HFFc6 (cell line): ENCODE measurements around the gene NANS. TPM values are rescaled to one million over a fixed set of nuclear protein-coding genes. Genes with fewer than 3 reads are reported as not detected.

Source experiments
- DNase-seq: peaks from one replicate; pipeline ENCODE4 v3.0.0-alpha.2; 2018
- H3K27ac Mint-ChIP-seq: 2 replicates; pipeline ENCODE4 v1.8.0; 2020; ENCODE audit warnings: mild to moderate bottlenecking, mixed read lengths
- H3K27me3 Mint-ChIP-seq: 2 replicates; pipeline ENCODE4 v1.8.0; 2021; ENCODE audit warnings: mild to moderate bottlenecking, moderate library complexity, mixed read lengths; ENCODE audit not compliant: insufficient read depth
- H3K36me3 Mint-ChIP-seq: 2 replicates; pipeline ENCODE4 v1.8.0; 2021; ENCODE audit warnings: low read depth, mixed read lengths
- H3K4me1 Mint-ChIP-seq: 2 replicates; pipeline ENCODE4 v1.8.0; 2020; ENCODE audit warnings: low read depth, mixed read lengths
- H3K4me3 Mint-ChIP-seq: 2 replicates; pipeline ENCODE4 v1.8.0; 2020; ENCODE audit warnings: mild to moderate bottlenecking, moderate library complexity, mixed read lengths
- H3K9me3 Mint-ChIP-seq: 2 replicates; pipeline ENCODE4 v1.8.0; 2020; ENCODE audit warnings: mild to moderate bottlenecking, mixed read lengths
- CTCF ChIP-seq: fragments of 200-600 bp; sonication (generic); IDR thresholded peaks from 2 replicates; pipeline ENCODE4 v1.5.0; 2021; ENCODE audit warnings: antibody characterized with exemption, mild to moderate bottlenecking
- total RNA-seq, 6 experiments: library from RNA; stranded (reverse); fragmentation: NEBNext Ultra II Directional; extraction: Animal tissue kit (Norgen Biotek cat#: 25700); gene quantifications; 2 replicates in 1 of 6; 3 replicates in 5 of 6; pipeline ENCODE4 v1.2.3, GENCODE V29; 2021

NANS gene
- total RNA-seq, 6 experiments from 2014 or later = 82.4 to 103 (median 101) TPM

GRCh38 chr9:98062161-98062560 lies 5.6 kb downstream of the NANS start:
- Mint-ChIP-seq H3K4me3 (no peak overlapping the region), H3K27me3 (no peaks in the 10 kb centered on the region; the same call in none of the 2 replicates), H3K27ac (no peak overlapping the region), H3K9me3 (no peaks in the 10 kb centered on the region), H3K36me3 (peaks cover 41% of the 10 kb centered on the region), H3K4me1 (peaks cover 25% of the 10 kb centered on the region)
- DNase-seq = no peak
- TF ChIP-seq CTCF = no peak

- Mint-ChIP-seq H3K27me3 (no peaks in the 10 kb centered on the region; the same call in 1 of the 2 replicates), H3K9me3 (no peaks in the 10 kb centered on the region), H3K4me1 (peaks cover 10% of the 10 kb centered on the region), H3K27ac (no peak overlapping the region), H3K36me3 (peaks cover 38% of the 10 kb centered on the region), H3K4me3 (no peak overlapping the region)
- TF ChIP-seq CTCF = no peak
- DNase-seq = no peak
These were observed 8.3 kb downstream of the NANS start for GRCh38 chr9:98064623-98065392.

- no peaks in the 10 kb centered on the region for H3K9me3 Mint-ChIP-seq
- no peaks in the 10 kb centered on the region; the same call in 1 of the 2 replicates for H3K27me3 Mint-ChIP-seq
- peaks cover 32% of the 10 kb centered on the region for H3K36me3 Mint-ChIP-seq
- no peak for DNase-seq
- H3K27ac Mint-ChIP-seq = no peak overlapping the region
- no peak for TF ChIP-seq CTCF
- H3K4me1 Mint-ChIP-seq = no peaks in the 10 kb centered on the region
- no peak overlapping the region for H3K4me3 Mint-ChIP-seq
These were observed 9.7 kb downstream of the NANS start for GRCh38 chr9:98066235-98066634.

- Mint-ChIP-seq H3K27ac (no peak overlapping the region), H3K27me3 (no peaks in the 10 kb centered on the region), H3K4me1 (no peaks in the 10 kb centered on the region), H3K4me3 (no peak overlapping the region), H3K9me3 (no peaks in the 10 kb centered on the region), H3K36me3 (peaks cover 32% of the 10 kb centered on the region)
- TF ChIP-seq CTCF = no peak
- DNase-seq = no peak
These were observed 10.7 kb downstream of the NANS start for GRCh38 chr9:98067184-98067583.

GRCh38 chr9:98069551-98069950 lies 13.0 kb downstream of the NANS start:
- H3K27me3 Mint-ChIP-seq = no peaks in the 10 kb centered on the region
- H3K4me1 Mint-ChIP-seq = peaks cover 7% of the 10 kb centered on the region
- peaks cover 23% of the 10 kb centered on the region for H3K36me3 Mint-ChIP-seq
- no peak overlapping the region for H3K27ac Mint-ChIP-seq
- TF ChIP-seq CTCF = no peak
- H3K9me3 Mint-ChIP-seq = no peaks in the 10 kb centered on the region
- DNase-seq = no peak
- H3K4me3 Mint-ChIP-seq = no peak overlapping the region
